ENCODE data around the gene RNF166. TPM values are rescaled to one million over a fixed set of nuclear protein-coding genes. Genes with fewer than 3 reads are reported as not detected.
A peak's percentile ranks its signal among the peaks of the same experiment; 100 is the strongest.

The RNF166 gene
- total and polyA plus RNA-seq, 2 of the 13 experiments (the other 11 are each of a cell fraction or from before 2014, with no cell fraction given), result 21.4 to 23.0 TPM

- no peak for TF ChIP-seq ZNF672 (CRISPR knock-in tag; IDR thresholded peaks at IDR 0.05)
- no peak for TF ChIP-seq FOXO4 (CRISPR knock-in tag; conservative IDR thresholded peaks at IDR 0.05)
- 0 out of 2 replicates have a peak, but pooled peaks have one; percentile 47 for TF ChIP-seq ZNF33B (CRISPR knock-in tag; IDR thresholded peaks at IDR 0.05)
- TF ChIP-seq NCOA5 (CRISPR knock-in tag; IDR thresholded peaks at IDR 0.05), result no peak
- TF ChIP-seq FLYWCH1 (CRISPR knock-in tag; IDR thresholded peaks at IDR 0.05), result no peak
- peak; percentile 81; the same call in 1 of the 2 replicates for TF ChIP-seq DPF2 (CRISPR knock-in tag; IDR thresholded peaks at IDR 0.05; ENCODE audit: borderline replicate concordance, low read depth)
- 0 out of 2 replicates have a peak, but pooled peaks have one; percentile 9 for TF ChIP-seq ZBTB37 (CRISPR knock-in tag; IDR thresholded peaks at IDR 0.05)
- no peak; the same call in 1 of the 2 replicates for TF ChIP-seq ZNF20 (CRISPR knock-in tag; IDR thresholded peaks at IDR 0.05)
- TF ChIP-seq CENPT (CRISPR knock-in tag; IDR thresholded peaks at IDR 0.05; ENCODE audit: low read depth), result 0 out of 2 replicates have a peak, but pooled peaks have one; percentile 18
- TF ChIP-seq ZNF891 (CRISPR knock-in tag; IDR thresholded peaks at IDR 0.05), result no peak; the same call in 1 of the 2 replicates
- peak; percentile 93 for TF ChIP-seq MED1 (CRISPR knock-in tag; IDR thresholded peaks at IDR 0.05)
- 0 out of 2 replicates have a peak, but pooled peaks have one; percentile 40 for TF ChIP-seq ZNF572 (CRISPR knock-in tag; IDR thresholded peaks at IDR 0.05)
- no peak for TF ChIP-seq NRL (CRISPR knock-in tag; IDR thresholded peaks at IDR 0.05; ENCODE audit: borderline replicate concordance)
- no peak for TF ChIP-seq CREB3 (CRISPR knock-in tag; IDR thresholded peaks at IDR 0.05)
- TF ChIP-seq, protein P1, sequence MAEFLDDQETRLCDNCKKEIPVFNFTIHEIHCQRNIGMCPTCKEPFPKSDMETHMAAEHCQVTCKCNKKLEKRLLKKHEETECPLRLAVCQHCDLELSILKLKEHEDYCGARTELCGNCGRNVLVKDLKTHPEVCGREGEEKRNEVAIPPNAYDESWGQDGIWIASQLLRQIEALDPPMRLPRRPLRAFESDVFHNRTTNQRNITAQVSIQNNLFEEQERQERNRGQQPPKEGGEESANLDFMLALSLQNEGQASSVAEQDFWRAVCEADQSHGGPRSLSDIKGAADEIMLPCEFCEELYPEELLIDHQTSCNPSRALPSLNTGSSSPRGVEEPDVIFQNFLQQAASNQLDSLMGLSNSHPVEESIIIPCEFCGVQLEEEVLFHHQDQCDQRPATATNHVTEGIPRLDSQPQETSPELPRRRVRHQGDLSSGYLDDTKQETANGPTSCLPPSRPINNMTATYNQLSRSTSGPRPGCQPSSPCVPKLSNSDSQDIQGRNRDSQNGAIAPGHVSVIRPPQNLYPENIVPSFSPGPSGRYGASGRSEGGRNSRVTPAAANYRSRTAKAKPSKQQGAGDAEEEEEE (CRISPR knock-in tag; IDR thresholded peaks at IDR 0.05; ENCODE audit: borderline replicate concordance), result peak; percentile 72; the same call in 1 of the 2 replicates
- 0 out of 2 replicates have a peak, but pooled peaks have one; percentile 57 for TF ChIP-seq SATB2 (CRISPR knock-in tag; IDR thresholded peaks at IDR 0.05)
- TF ChIP-seq MEF2D (CRISPR knock-in tag; IDR thresholded peaks at IDR 0.05), result peak; percentile 84
- peak; percentile 23 for TF ChIP-seq JARID2 (CRISPR knock-in tag; IDR thresholded peaks at IDR 0.05; ENCODE audit: insufficient replicate concordance)
- TF ChIP-seq NR1H2 (CRISPR knock-in tag; IDR thresholded peaks at IDR 0.05; ENCODE audit: borderline replicate concordance, low read depth), result no peak
- no peak for TF ChIP-seq THYN1 (CRISPR knock-in tag; IDR thresholded peaks at IDR 0.05; ENCODE audit: borderline replicate concordance, low read depth)
- no peak for TF ChIP-seq ZNF678 (CRISPR knock-in tag; IDR thresholded peaks at IDR 0.05)
- TF ChIP-seq ZNF773 (CRISPR knock-in tag; IDR thresholded peaks at IDR 0.05; ENCODE audit: borderline replicate concordance), result no peak
- TF ChIP-seq RFX1 (IDR thresholded peaks at IDR 0.05), result no peak
Measured at GRCh38 chr16:88700636-88701482, 5.3 kb downstream of the RNF166 start (continued).
